Measurements from ENCODE around the gene CD247. TPM values are rescaled to one million over a fixed set of nuclear protein-coding genes. Genes with fewer than 3 reads are reported as not detected.

The CD247 gene
- total RNA-seq, 1 donor from 2014 or later: 5.2 TPM

- DNase-seq (ENCODE audit: low spot score): no peak
Measured at GRCh38 chr1:167512046-167512654, 6.2 kb downstream of the CD247 start.

DNA sequence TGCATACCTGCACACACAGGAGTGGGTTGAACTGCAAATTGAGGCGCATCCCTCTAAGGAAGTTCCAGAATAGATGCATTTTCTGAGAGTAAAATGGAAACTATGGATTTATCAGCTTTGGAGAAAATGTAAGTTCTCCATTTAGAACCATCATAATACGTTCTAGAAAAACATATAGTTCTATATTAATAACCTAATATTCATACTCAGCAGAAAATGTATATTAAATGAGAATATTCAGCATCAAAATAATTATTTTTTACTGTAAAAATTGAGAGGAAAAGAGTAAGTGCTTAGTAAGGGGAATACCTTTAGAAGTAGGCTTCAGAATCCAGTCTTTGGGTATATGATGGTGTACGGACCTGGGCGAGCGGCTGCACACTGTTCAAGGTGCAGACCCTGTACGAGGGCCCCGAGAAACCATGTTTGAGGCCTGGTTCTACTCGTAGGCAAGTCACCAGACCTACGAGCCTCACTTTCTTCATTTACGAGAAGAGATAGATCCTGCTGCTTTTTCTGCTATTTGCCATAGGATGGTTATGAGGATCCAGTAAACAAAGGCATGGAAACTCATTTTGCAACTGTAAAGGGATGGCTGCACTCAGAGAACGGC lies 6.8 kb downstream of the CD247 start:
- DNase-seq (ENCODE audit: low spot score): no peak

DNA sequence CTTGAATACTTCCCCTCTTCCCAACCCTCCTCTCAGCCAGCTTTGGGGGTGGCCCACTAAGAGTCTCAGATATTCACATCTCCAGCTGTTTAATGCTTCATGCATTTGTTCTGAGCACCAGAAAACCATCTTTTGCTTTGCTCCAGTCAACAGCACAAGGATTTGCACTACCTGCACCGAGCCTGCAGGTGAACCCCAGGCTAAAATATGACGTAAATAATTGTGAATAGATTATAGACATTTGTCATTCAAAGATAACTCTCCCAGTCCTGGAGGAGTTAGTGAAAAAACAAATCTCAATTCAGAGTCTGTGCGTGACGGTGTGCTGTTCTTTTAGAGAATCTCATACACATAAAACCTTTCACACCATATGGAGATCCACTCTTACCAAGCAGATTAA lies 7.4 kb downstream of the CD247 start:
- DNase-seq (ENCODE audit: low spot score): no peak

GRCh38 chr1:167510244-167510643 lies 8.1 kb downstream of the CD247 start:
- DNase-seq (ENCODE audit: low spot score): no peak

DNA sequence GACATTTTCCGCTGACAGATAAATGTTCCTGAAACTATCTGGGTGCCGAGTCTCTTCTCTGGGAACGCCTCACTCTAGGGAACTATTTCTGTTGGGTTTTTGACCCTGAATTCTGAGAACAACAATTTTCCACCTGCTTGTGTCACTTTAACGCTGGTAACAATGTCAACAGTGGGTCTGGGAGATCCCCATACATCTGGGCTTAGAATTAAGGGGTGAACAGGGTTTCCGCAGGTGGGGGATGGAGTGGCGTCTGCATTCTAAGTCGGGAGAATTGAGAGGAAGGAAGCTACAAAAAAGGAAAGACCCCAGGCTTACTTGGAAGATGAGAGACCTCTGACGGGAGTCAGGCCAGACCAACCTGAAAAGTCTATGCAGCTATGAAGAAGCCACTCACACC lies 8.7 kb downstream of the CD247 start:
- DNase-seq (ENCODE audit: low spot score): no peak

GRCh38 chr1:167507719-167508118 lies 10.6 kb downstream of the CD247 start:
- DNase-seq (ENCODE audit: low spot score): no peak

DNA sequence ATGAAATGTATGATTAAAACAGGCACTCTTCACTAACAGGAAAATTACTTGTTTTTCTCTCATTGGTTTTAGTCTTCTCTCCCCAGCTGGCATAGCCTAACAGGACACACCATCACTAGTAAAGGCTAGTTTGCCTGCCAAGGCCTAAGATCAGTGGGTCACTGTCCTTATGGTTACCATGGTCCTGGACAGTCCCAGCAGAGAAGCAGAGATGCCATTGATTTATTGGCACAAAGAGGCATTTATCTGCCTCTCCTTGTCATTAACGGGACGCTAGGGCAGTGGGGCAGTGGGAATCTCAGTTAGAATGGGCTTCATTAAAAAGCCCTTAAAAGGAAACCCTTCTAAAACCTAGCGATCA lies 13.9 kb downstream of the CD247 start:
- no peak for DNase-seq (ENCODE audit: low spot score)

DNA sequence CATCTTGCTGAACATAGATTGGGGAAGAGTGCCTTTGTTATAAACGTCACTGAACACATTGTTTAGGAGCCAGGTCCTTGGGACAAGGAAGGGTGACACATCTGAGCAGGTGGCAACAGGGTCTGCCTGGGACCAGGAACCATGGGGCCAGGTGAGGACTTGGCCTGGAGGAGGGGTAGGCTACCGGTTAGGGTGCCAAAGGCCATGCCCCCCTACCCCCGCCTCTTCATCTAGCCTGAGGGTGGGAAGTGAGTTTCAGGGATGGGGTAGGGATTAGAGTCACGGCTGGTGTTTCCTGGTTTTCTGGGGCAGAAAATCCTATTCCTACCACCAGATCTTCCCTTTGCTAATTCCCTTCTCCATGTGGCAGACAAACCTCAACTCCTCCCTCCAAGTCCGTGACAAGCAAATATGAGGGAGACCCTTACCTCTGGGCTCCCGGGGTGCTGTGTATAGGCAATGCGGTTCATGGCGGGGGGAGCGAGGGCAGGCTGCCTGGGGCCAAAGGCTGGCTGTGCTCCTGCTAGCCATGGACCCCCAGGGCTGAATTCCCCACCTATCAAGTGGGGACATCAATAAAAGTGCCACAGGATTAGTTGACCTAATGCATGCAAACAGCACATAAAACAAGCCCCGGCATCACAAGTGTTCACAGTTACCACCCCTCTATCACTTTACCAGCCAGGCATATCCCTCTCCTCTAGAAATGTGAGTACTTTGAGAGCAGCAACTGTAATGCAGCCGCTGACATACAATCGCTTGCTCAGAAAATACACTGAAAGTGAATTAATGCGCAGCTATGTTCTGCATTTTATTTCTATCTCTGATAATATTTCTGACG lies 14.5 kb downstream of the CD247 start:
- DNase-seq (ENCODE audit: low spot score): no peak

- DNase-seq (ENCODE audit: low spot score): no peak
Measured at GRCh38 chr1:167502719-167503462, 15.4 kb downstream of the CD247 start.

DNA sequence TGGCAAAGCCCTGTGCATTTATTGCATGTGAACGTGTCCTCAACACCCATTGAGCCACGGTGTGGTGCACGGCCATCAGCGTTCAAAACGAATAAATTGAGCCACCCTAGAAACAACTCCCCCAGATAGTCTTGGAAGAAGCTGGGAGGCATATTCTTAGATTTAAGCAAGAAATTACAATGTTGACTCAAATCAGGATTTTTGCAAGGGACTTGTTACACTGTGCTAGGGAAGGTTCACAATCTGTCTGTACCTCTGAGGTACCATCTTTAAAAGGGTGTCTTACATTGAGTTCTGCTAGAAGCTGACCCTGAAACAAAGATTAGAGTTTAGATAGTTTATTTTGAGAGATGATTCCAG lies 16.2 kb downstream of the CD247 start:
- DNase-seq (ENCODE audit: low spot score): no peak

GRCh38 chr1:167501515-167502191 lies 16.7 kb downstream of the CD247 start:
- DNase-seq (ENCODE audit: low spot score): no peak

DNA sequence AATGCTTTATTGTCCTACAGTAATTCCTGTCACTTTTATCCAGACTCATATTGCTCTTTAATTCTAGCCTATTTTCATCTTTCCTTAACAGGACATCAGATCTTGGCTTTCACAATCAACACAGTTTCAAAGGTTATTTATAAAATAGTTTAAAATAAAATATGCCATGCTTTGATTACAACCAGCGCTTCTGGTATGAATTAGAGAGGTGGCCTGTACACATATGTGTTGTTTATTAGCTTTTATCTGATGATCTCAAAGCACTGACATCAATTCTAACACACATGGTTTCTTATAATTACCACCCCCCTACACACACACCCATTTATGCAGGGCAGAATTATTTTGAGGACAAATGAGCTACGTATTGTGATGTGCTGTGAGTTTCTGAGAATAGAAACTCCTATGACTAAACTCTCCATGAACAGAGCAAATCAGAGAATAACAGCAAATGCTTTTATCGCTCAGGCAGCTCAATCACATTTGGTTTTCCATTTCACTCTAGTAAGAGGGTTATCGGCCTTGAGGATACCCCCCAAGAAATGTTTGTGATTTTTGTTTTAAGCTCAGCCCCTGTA lies 18.0 kb downstream of the CD247 start:
- DNase-seq (ENCODE audit: low spot score): no peak

- DNase-seq (ENCODE audit: low spot score): no peak
Measured at GRCh38 chr1:167499664-167500101, 18.6 kb downstream of the CD247 start.

- DNase-seq (ENCODE audit: low spot score): no peak
Measured at GRCh38 chr1:167499106-167499505, 19.2 kb downstream of the CD247 start.

DNA sequence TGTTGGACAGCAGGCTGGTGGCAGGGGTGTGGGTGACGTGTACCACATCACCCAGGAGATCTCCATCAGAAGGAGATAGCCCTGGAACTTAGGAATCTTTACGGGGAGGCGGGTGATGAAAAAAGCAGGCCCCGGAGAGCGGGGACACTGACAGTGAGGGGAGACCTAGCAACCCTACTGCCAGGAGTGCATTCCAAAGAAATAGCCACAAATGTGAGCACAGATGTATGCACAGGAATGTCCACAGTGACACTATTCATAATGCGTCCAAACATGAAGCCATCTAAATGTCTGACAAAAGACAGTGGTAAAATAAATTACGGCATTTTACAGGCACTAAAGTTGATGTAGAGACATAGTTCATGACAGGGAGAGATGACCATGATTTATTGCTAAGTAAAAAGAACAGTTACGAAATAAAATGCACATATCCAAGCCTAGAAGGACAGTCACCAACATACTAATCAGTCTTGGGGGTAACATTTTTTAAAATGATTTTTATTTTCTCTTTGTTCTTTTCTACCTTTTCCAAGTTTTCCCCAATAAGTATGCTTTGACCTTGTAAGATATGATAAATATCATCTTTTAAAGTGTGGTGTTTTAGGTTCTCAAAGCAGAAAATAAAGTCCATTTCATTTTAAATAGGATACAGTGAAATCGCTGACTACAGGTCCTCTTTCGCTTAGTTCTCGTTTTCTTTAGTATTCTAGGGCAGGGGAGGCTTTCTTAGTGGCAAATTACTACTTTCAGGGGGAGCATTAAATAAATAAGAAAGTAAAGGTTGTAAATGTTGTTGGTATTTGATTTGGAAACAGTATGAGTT lies 21.3 kb downstream of the CD247 start:
- no peak for DNase-seq (ENCODE audit: low spot score)

DNA sequence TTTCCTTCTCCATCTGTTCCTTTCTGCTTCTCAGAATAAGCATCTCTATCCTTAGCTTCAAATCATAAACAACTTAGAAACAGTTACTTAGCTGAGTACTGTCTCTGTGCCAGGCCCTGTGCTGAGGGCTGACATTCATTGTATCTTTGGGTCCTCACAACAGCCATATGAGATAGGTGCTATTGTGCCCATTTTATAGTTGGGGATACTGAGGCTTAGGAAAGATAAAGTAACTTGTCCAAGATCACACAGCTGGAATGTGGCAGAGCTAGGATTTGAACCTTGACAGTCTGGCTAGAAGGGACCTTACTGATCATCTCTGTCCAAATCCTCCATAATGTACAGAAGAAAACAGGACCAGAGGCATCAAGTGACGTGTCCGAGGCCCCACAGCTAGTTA lies 25.0 kb downstream of the CD247 start:
- DNase-seq (ENCODE audit: low spot score): no peak

DNA sequence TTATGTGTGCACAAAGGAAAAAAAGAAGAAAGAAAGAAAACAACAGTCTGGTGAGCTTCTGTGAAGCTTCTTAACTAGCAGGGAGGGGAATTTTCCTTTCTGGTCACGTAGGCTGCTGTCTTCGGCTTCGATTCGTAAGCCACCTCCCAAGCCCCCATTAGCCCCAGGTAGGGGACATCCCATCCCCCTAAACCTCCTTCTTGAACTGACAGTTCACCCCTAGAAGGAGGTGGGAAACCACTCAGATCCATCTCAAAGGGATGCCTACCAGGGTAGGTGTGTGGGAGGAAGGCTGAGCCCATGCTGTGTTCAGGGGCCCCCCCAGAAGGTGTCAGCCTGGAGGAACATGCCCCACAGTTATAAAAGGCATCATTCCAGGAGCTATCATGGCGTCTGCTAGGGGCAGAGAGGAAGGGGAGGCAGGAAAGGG lies 25.8 kb downstream of the CD247 start:
- no peak for DNase-seq (ENCODE audit: low spot score)

- DNase-seq (ENCODE audit: low spot score): no peak
Measured at GRCh38 chr1:167491586-167492461, 26.5 kb downstream of the CD247 start.

GRCh38 chr1:167490765-167491164 lies 27.6 kb downstream of the CD247 start:
- DNase-seq (ENCODE audit: low spot score): no peak

Measured in mucosa of gallbladder (tissue), 1 donor.